Mammary microvascular endothelial cell (primary cell): ENCODE measurements around the gene ARMC6. TPM values are rescaled to one million over a fixed set of nuclear protein-coding genes. Genes with fewer than 3 reads are reported as not detected.

ENCODE experiments used
- total RNA-seq: library from RNA; depleted of rRNA; stranded (reverse); fragments of >200 nt; gene quantifications from 2 replicates; pipeline ENCODE4 v1.2.3, GENCODE V29; 2015

The ARMC6 gene
- total RNA-seq: 64.5 and 69.2 TPM in 2 replicates

DNA sequence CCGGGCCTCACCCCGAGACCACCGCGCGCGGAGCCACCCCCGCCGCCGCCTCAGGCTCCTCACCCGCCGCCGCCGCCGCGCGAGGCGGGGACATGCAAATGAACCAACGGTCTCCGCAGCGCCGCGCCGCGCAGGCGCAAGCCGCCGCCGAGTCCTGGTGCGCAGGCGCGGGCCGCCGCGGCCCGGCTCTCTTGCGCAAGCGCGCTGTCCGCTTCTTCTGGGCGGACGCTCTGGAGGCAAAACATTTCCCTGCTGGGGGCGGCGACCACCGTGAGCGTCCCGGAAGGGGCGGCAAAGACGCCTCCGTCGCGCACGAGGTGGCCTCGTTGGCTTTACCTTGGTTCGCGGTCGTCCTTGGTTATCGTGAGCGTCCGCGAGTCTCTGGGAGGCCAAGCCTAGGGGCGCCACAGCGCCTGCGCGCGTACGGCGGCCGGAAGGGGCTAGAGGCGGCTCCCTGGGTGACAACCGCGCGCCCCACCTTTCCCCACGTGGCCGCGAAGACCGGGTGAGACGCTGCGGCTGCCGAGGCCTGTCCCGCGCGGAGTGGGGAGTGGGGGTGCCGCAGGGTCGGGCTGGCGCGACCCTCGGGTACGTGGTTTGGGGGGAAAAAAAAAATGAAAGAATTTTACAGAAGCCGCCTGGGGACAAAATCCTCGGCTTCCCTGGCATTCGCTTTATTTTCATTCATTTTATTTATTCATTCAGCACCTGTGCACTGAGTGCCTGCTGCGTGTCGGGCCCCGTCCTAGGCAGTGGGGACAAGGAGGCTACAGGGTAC lies at the start of gene ARMC6, which contains the start of gene SUGP2:
TSS of gene ARMC6 (plus strand) at position 178 of the 778 bp plus-strand sequence. CDS start 607 bp downstream, outside the sequence.
TSS of gene SUGP2 (minus strand) at position 92 of the 778 bp plus-strand sequence. CDS start 2,446 bp downstream, outside the sequence.

DNA sequence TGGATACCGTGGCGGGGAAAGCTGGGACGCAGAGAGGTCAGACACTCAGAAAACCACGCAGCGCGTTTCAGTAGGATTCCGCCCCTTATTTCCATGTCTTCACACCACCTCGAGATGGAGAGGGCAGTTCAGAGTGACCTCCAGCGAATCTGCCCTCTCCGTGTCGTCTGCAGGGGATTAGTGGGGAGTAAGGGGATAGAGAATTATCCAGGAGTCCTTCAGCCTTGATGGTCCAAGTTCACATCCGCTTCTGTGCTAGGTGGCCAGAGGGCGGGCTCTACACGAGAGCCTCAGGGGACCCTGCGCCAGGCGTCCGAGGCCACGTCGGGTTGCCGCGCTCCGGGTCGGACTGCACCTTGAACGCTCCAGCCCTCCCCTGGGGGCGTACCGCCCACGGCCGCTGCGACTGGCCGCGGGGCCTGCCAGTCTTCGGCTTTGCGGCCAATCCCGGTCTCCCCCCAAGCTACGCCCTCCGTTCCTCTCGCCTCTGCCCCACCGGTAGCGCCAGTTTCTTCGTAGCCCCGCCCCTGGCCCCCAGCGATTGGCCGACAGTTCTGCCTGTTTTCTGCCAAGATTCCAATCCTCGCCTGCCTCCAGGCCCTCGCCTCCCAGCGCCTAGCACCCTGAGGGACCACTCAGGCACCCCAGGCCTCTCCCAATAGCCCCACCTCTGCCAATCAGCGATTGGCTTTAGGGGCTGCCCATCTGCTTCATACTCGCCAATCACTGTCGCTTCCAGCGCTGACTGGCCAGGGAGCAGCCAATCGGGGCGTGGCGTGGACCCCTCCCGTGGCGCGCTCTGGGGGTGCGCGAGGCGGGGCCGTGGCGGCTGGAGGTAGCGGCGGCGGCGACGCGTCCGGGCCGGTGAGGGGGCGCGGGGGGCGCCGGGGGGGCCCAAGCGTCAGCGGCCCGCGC lies 30.0 kb downstream of the ARMC6 start, which contains the start of gene SLC25A42:
TSS of gene SLC25A42 (plus strand) at position 812 of the 915 bp plus-strand sequence. CDS start 32,131 bp downstream, outside the sequence.

Other genes with a start within 250 kb of the ARMC6 start
- gene COMP, start 242.3 kb upstream of the ARMC6 start, total RNA-seq: not detected in 2 replicates
- 42.9 and 49.8 TPM in 2 replicates for gene UPF1, start 201.6 kb upstream of the ARMC6 start, total RNA-seq
- 0.53 and 1.2 TPM in 2 replicates for gene CERS1, start 137.4 kb upstream of the ARMC6 start, total RNA-seq
- gene COPE, start 114.2 kb upstream of the ARMC6 start, total RNA-seq: 381 and 398 TPM in 2 replicates
- 63.4 and 77.3 TPM in 2 replicates for gene DDX49, start 113.9 kb upstream of the ARMC6 start, total RNA-seq
- gene HOMER3, start 92.4 kb upstream of the ARMC6 start, total RNA-seq: 101 and 107 TPM in 2 replicates
- gene SUGP2, start 86 bp upstream of the ARMC6 start, total RNA-seq: 18.3 and 18.8 TPM in 2 replicates
- gene SLC25A42, start 30.4 kb downstream of the ARMC6 start, total RNA-seq: 2.5 and 2.9 TPM in 2 replicates
- gene TMEM161A, start 104.9 kb downstream of the ARMC6 start, total RNA-seq: 17.1 and 19.0 TPM in 2 replicates
- gene MEF2B, start 136.7 kb downstream of the ARMC6 start, total RNA-seq: 0.07 and 0.10 TPM in 2 replicates
- 21.4 and 24.0 TPM in 2 replicates for gene BORCS8, start 158.5 kb downstream of the ARMC6 start, total RNA-seq
- gene RFXANK, start 158.7 kb downstream of the ARMC6 start, total RNA-seq: 63.0 and 86.1 TPM in 2 replicates
- 21.2 and 23.7 TPM in 2 replicates for gene NR2C2AP, start 169.8 kb downstream of the ARMC6 start, total RNA-seq
- gene NCAN, start 178.4 kb downstream of the ARMC6 start, total RNA-seq: 0.07 TPM in 1 of 2 replicates, not detected in the other
- not detected in 2 replicates for gene TM6SF2, start 239.7 kb downstream of the ARMC6 start, total RNA-seq